HG02759 (cell line): ENCODE data around the gene HPS5.

Experiments used
- ATAC-seq: cut with Tn5 transposase; IDR thresholded peaks from one replicate; pipeline ENCODE4 v1.9.1; 2021; ENCODE audit warnings: mild to moderate bottlenecking, moderate library complexity; ENCODE audit not compliant: unreplicated experiment

HPS5 gene

DNA sequence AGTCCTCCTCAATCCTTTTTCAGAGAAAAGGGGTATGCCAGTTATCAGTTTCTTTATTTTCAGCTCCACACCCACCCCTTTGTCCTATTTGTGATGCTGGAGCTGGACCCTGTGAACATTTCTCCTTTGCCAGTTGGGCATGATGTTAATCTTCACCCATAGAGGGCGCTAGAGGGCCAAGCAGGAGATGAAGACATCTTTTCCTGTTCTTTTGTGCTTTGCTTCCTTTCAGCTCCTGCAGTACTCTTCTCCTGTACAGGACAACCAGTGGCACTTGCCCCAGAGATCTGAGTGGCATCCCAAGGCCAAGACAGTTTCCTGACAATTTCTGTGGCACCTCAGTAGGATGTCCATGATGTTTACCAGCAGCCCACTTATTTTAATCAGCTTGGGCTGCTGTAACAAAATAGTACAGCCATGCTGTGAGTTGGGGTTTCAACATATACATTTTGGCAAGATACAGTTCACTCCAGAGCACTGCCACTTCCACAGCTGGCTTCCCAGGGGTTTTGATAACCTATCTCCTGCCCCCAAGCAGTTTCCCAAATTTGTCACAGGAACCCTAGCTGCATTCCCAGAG, 78.1 kb downstream of the HPS5 start:
- no peak for ATAC-seq

- no peak for ATAC-seq
Observed at GRCh38 chr11:18239655-18240054, 82.3 kb downstream of the HPS5 start.

GRCh38 chr11:18236664-18237356, 85.1 kb downstream of the HPS5 start, which contains the start of gene SAA4:
TSS of gene SAA4 (minus strand) at chr11:18236802. CDS start at chr11:18235926, 876 bp downstream.
- ATAC-seq = no peak

- ATAC-seq = no peak
Observed at GRCh38 chr11:18235394-18236334, 86.3 kb downstream of the HPS5 start.

- no peak for ATAC-seq
Observed at GRCh38 chr11:18233912-18234311, 88.0 kb downstream of the HPS5 start.

GRCh38 chr11:18230859-18231258, 91.1 kb downstream of the HPS5 start:
- ATAC-seq = no peak

GRCh38 chr11:18229501-18229900, 92.4 kb downstream of the HPS5 start:
- peak; percentile 92 for ATAC-seq
